Measurements from ENCODE around the gene CIZ1.
"Not testable (repeated sequence)": the region's sequence is repeated elsewhere in the genome, so short reads cannot be mapped to it uniquely, and the experiment has no call there.

CIZ1 gene

DNA sequence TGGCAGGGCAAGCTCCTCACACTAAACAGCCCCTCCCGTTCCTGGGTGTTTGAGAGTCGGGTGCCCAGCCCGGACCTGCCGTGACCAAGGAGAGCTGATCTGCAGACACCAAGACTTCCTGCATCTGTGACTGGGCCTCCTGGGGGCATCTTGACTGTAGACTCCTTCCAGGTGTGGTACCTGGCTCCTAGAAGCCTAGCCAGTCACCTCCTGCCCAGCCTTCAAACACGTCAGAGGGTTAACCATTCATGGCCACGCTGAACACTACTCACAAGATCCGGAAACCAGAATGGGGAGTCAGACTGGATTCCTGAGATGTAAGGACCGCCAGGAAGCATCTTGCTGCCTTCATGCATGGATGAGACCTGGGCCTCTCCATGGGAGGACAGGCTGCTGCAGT lies 45.8 kb downstream of the CIZ1 start:
- no peak for FAIRE-seq

- no peak for FAIRE-seq
These were observed 46.9 kb downstream of the CIZ1 start for GRCh38 chr9:128144239-128145181.

- FAIRE-seq: no peak
These were observed 47.7 kb downstream of the CIZ1 start for GRCh38 chr9:128143525-128144238.

DNA sequence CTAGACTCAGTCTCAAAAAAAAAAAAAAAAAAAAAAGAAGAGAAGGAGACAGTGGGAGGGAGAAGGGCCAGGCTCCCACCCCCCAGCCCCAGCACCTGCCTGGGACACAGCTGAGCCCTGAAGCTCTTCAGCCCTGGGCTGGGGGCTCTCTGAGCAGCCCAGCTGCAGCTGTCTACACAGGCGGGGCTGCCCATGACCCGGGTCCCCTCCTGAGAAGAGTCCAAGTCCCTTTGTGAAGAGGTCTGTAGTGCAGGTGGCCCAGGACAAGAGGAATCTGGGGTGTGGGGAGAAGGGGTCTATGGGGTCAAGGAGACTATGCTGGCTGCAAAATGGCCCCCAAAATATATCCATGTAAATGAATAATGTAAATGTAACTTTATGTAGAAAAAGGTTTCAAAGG lies 48.8 kb downstream of the CIZ1 start:
- no peak for FAIRE-seq

DNA sequence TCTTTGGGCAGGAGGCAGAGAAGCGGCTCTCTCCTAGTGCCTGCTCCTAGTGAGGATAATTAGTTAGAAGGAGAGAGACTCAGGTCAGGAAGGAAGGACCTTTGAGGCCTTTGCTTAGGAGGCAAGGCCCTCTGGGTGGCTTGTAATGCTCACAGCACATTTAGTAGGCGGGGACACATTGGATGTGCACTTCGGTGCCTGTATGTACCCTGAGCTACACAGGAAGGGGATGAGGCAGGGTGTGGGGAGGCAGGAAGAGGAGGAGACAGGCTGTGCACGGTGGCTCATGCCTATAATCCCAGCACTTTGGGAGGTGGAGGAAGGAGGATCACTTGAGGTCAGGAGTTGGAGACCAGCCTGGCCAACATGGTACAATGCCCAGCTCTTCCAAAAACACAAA lies 49.3 kb downstream of the CIZ1 start:
- no peak for FAIRE-seq

DNA sequence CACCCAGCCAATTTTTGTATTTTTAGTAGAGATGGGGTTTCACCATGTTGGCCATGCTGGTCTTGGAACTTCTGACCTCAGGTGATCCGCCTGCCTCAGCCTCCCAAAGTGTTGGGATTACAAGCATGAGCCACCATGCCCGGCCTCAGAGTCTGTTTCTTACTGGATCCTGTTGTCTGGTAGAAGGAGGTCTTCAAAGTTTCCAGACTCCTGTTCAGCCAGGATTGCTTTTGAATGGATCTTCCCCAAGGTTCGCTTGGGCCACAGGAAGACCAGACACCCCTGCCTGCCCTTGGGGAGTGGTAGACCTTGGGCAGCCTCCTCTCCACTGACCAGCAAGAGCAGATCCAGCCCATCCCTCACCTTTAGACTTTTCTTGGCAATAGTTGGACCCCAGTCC lies 49.8 kb downstream of the CIZ1 start:
- FAIRE-seq: no peak

DNA sequence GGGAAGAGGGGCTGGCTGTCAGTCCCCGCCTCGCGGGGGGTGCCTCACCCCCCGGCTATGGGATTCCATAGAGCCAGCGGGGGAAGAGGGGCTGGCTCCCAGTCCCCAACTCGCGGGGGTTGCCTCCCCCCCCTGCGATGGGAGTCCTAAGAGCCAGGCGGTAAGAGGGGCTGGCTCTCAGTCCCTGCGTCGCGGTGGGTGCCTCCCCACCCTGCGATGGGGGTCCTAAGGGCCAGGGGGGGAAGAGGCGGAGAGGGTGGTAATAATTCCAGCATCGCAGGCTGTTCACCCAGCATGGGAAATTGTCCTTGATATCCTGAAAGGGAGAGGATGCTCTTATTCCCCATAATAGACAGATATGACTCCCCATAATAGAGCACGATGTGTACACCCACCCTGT lies 51.8 kb downstream of the CIZ1 start:
- FAIRE-seq: no peak

GRCh38 chr9:128138001-128138400 lies 53.4 kb downstream of the CIZ1 start:
- FAIRE-seq: no peak

DNA sequence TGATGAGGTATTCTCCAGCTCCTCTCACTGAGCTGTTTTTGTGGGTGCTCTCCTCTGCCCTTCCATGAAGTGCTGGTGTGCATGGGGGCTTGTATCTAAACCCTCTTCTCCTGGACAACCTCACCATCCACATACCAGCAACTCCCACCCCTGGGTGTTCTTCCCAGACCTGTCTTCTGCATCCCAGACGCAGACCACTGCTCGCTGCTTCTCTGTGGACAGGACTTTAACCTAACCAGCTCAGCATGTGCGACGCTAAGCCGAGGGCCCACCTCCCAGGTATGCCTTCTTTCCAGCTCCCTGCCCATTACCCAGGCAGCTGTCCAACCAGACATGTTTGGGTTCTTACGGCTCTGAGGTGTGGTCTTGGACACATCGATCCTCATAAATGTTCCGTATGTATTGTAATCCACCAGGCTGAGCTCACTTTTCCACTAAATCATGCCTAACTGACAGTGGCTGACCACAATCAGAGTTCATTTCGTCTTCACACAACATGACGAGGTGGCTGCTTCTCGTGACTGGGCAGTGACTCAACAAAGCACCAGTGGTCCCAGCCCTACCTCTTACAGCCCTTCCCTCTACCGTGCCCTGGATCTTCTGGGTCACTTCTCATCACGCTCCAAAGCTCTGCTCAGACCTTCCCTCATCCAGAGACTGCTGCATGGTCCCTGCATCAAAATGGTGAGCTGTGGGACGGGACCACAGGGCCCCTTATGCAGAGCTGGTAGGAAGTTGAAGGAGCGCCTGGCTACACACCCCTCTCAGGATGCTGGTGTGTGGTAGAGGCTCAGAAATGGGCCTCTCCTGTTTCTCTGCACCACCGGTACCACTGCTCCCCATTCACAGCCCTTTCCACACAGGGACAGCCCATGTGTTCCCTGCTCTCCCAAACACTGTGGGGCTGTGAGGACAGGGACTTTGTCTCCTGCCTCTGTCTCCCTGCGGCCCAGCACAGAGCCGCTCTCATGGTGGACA lies 54.3 kb downstream of the CIZ1 start:
- FAIRE-seq: no peak

DNA sequence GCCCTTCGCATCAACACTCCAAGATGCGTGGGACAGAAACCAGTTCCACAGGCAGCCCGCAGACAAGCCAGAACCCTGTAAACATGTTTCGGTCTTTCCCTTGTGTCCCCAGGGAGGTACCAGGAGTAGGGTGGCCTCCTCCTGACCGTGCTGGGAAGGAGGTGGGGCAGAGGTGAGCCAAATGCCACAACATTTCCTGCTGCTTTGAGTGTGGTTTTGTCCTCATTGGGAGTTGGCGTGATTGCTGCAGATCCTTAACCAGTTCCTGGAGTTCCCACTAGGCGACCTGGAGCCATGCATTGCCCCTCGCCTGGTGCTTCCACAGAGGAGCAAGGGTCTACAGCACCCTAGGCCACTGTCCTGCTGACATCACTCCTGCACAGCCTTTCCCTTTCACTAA lies 55.8 kb downstream of the CIZ1 start:
- not testable (repeated sequence) for FAIRE-seq

GRCh38 chr9:128132139-128132538 lies 59.2 kb downstream of the CIZ1 start:
- FAIRE-seq: not testable (repeated sequence)

GRCh38 chr9:128131346-128131745 lies 60.0 kb downstream of the CIZ1 start:
- FAIRE-seq: not testable (repeated sequence)

- FAIRE-seq: not testable (repeated sequence)
These were observed 60.7 kb downstream of the CIZ1 start for GRCh38 chr9:128130651-128131050.

DNA sequence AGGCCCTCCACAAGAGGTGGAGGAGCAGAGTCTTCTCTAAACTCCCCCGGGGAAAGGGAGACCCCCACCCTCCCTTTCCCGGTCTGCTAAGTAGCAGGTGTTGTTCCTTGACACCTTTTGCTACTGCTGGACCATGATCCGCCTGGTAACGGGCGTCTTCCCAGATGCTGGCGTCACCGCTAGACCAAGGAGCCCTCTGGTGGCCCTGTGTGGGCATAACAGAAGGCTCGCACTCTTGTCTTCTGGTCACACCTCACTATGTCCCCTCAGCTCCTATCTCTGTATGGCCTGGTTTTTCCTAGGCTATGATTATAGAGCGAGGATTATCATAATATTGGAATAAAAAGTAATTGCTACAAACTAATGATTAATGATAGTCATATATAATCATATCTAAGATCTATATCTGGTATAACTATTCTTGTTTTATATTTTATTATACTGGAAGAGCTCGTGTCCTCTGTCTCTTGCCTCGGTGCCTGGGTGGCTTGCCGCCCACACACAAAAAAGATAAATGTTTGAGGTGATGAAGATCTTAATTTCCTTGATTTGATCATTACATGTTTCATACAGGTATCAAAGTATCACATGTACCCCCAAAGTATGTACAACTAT lies 61.3 kb downstream of the CIZ1 start:
- not testable (repeated sequence) for FAIRE-seq

GRCh38 chr9:128128836-128129590 lies 62.4 kb downstream of the CIZ1 start:
- FAIRE-seq: no peak

DNA sequence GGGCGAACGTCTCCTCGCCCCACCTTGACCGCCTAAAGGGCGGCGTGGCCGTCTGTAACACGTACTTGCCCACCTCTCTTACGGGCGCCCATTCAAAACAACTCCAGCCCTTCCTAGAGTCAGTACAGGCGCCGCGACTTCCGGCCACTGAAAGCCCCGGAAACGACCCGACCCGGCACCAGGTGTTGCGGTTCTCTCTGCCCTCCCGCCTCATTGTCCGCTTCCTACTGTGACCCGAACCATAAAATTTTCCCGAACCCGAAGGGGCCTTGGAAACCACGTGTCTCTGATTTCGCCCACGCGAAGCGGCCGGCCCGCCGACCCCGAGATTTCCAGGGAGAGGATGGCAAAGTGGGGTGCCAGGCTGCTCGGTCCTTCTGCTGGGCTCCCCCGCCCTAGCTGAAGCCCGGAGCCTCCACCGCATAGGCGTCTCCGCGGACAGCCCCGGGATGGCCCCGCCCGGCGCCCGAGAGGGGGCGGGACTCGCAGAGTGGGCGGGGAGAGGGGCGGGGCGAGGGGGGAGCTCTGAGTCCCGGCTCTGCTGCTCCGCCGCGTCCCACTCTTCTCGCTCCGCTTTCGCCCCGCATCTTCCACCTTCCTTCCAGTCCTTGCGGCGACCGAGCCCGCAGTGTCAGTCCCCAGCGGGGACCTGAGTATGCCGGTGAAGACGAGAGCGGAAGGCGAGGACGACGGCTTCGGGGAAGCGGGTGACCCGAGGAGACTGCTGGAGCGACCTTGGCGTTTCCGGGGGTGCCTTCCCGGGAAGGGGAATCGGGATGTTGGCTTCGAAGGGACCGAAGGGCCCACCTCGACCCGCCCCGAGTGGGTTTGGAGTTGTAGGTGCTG lies 63.2 kb downstream of the CIZ1 start:
- no peak for FAIRE-seq

DNA sequence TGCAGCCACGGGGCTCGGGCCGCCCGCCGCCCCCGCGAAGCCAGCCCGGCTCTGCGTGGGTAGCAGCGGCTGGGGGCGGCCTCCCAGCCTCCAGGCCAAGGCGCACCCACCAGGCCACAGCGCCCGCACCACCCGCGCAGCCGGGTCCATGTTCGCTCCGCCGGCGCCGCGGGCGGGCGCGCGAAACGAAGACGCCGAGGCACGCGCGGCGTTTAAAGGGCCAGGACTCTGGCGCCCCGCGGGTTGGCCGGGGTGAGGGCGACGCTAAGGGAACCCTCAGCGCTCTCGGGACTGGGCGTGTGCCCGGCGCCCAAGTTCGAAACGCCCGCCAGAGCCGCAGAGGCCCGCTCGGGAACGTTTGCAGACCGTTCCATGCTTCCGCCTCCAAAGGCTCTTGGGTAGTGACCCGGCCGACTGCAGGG lies 63.8 kb downstream of the CIZ1 start, which contains the start of gene PTGES2:
TSS of gene PTGES2 (minus strand) at position 162 of the 422 bp plus-strand sequence. CDS start at position 150, 12 bp downstream.
- no peak for FAIRE-seq

DNA sequence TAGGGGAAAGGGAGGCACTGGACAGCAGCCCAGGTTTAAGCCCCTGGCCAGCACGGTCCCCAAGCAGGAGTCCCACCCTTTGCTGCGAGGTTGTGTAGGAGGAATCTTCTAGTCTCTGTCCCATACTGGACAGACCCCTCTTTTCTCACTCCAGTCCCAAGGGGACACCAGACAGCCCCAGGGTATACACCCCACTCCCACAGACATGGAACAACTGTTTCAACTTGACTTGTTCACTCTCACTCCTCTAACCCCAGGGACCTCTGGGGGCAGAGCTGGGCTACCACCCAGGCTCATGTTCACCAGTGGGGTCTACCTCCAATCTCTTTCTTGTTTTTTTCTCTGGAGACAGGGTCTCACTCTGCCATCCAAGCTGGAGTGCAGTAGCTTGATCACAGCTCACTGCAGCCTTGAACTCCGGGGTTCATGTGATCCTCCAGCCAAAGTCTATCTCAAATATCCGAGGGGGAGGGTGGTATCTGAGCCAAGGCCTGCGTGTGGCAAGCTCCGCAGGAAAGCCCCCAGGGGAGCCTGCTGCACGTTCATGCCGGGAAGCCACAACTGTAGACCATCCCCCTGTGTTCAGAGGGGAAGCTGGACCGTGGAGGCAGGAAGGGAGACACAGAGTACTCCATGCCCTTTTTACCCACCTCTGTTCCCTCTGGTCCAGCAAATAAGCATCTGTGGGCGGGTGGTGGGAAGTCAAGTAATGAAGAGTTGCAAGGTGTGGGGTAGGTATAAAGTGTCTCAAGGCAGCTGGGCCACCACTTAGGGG lies 65.6 kb downstream of the CIZ1 start:
- no peak for FAIRE-seq

GRCh38 chr9:128124873-128125579 lies 66.3 kb downstream of the CIZ1 start:
- no peak for FAIRE-seq

Data from colon (tissue), 2 donors.